ENCODE data around the gene MAP7D3.

DNA sequence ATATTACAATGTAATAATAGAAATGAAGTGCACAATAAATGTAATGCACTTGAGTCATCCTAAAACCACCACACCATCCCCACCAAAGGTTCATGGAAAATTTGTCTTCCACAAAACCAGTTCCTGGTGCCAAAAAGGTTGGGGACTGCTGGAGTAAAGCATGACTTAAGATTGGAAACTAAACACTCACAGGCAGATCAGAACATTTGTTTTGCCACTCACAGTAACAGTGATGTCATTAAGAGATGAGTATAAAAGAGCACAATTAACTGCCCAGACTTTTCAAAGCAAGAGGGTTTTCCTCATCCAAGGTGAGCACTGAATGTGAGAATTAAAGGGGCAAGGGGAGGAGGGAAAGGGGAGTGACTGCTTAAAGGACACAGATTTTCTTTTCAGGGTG lies 35.6 kb downstream of the MAP7D3 start:
- TF ChIP-seq, protein P1, sequence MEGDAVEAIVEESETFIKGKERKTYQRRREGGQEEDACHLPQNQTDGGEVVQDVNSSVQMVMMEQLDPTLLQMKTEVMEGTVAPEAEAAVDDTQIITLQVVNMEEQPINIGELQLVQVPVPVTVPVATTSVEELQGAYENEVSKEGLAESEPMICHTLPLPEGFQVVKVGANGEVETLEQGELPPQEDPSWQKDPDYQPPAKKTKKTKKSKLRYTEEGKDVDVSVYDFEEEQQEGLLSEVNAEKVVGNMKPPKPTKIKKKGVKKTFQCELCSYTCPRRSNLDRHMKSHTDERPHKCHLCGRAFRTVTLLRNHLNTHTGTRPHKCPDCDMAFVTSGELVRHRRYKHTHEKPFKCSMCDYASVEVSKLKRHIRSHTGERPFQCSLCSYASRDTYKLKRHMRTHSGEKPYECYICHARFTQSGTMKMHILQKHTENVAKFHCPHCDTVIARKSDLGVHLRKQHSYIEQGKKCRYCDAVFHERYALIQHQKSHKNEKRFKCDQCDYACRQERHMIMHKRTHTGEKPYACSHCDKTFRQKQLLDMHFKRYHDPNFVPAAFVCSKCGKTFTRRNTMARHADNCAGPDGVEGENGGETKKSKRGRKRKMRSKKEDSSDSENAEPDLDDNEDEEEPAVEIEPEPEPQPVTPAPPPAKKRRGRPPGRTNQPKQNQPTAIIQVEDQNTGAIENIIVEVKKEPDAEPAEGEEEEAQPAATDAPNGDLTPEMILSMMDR (IDR thresholded peaks at IDR 0.05): no peak
- TF ChIP-seq POLR2A (IDR thresholded peaks at IDR 0.05): no peak
